GM21423 (cell line): Measurements from ENCODE around the gene OXA1L.
"Not testable (repeated sequence)": the region's sequence is repeated elsewhere in the genome, so short reads cannot be mapped to it uniquely, and the experiment has no call there.

Experiments used
- ATAC-seq: cut with Tn5 transposase; IDR thresholded peaks from one replicate; pipeline ENCODE4 v1.9.1; 2021; ENCODE audit warnings: mild to moderate bottlenecking, moderate library complexity; ENCODE audit not compliant: unreplicated experiment

Gene OXA1L

GRCh38 chr14:22797017-22797917 lies 30.8 kb downstream of the OXA1L start:
- no peak for ATAC-seq

GRCh38 chr14:22798528-22798927 lies 32.0 kb downstream of the OXA1L start:
- ATAC-seq = no peak

GRCh38 chr14:22800346-22800745 lies 33.9 kb downstream of the OXA1L start:
- no peak for ATAC-seq

- no peak for ATAC-seq
Measured at GRCh38 chr14:22801716-22802115, 35.2 kb downstream of the OXA1L start.

- peak; percentile 46 for ATAC-seq
Measured at GRCh38 chr14:22802860-22803686, 36.6 kb downstream of the OXA1L start.

- peak; percentile 33 for ATAC-seq
Measured at GRCh38 chr14:22803687-22803974, 37.1 kb downstream of the OXA1L start.

- not testable (repeated sequence) for ATAC-seq
Measured at GRCh38 chr14:22805235-22805634, 38.7 kb downstream of the OXA1L start.

- ATAC-seq = no peak
Measured at GRCh38 chr14:22807432-22808087, 41.1 kb downstream of the OXA1L start.

- ATAC-seq = no peak
Measured at GRCh38 chr14:22808388-22809209, 42.1 kb downstream of the OXA1L start.

GRCh38 chr14:22811722-22812121 lies 45.2 kb downstream of the OXA1L start:
- ATAC-seq = no peak

GRCh38 chr14:22812744-22813143 lies 46.3 kb downstream of the OXA1L start:
- ATAC-seq = no peak

GRCh38 chr14:22813145-22813544 lies 46.7 kb downstream of the OXA1L start:
- no peak for ATAC-seq

- no peak for ATAC-seq
Measured at GRCh38 chr14:22814373-22814772, 47.9 kb downstream of the OXA1L start.

GRCh38 chr14:22814941-22815713 lies 48.6 kb downstream of the OXA1L start, which contains the start of gene SLC7A7:
Gene SLC7A7, minus strand, starts transcription at chr14:22815435. Its CDS starts 2,037 bp downstream, at chr14:22813398.
- no peak for ATAC-seq

- no peak for ATAC-seq
Measured at GRCh38 chr14:22819151-22819988, 52.9 kb downstream of the OXA1L start.

- no peak for ATAC-seq
Measured at GRCh38 chr14:22820731-22821130, 54.2 kb downstream of the OXA1L start.

- ATAC-seq = no peak
Measured at GRCh38 chr14:22821193-22822015, 54.9 kb downstream of the OXA1L start.

- no peak for ATAC-seq
Measured at GRCh38 chr14:22822016-22822570, 55.6 kb downstream of the OXA1L start.
